Panc1 (cell line): ENCODE measurements around the gene GMDS. TPM values are rescaled to one million over a fixed set of nuclear protein-coding genes. Genes with fewer than 3 reads are reported as not detected.

Experiments
- ATAC-seq: fragments of 200-7000 bp; cut with Tn5 transposase; 2 replicates; pipeline ENCODE4 v1.9.1; 2020; ENCODE audit warnings: mild to moderate bottlenecking, moderate library complexity
- BruUV-seq: library from RNA; stranded (reverse); fragments of 400-500 nt; replicated peaks from 2 replicates; lab custom pipeline; 2021; lab: Mats Ljungman, UMichigan
- CTCF ChIA-PET: fragments of 300-600 bp; sonication (Branson Sonifier 250); formaldehyde crosslinking; loops from one replicate; lab custom pipeline; 2022; ENCODE audit warnings: antibody characterized with exemption; lab: Charles Lee
- POLR2A ChIA-PET: fragments of 300-600 bp; sonication (Branson Sonifier 250); formaldehyde crosslinking; loops from one replicate; lab custom pipeline; 2022; ENCODE audit warnings: antibody characterized with exemption; lab: Charles Lee
- DNase-seq: peaks from one replicate; pipeline ENCODE4 v3.0.0-alpha.2; 2010; ENCODE audit warnings: low read depth, low spot score
- H3K27ac ChIP-seq: 2 replicates; pipeline ENCODE4 v1.5.1; 2011; ENCODE audit warnings: mild to moderate bottlenecking, low read length, inconsistent platforms
- H3K27me3 ChIP-seq: fragments of 200-500 bp; sonication (Bioruptor generic); 2 replicates; pipeline ENCODE4 v1.6.0; 2014; ENCODE audit warnings: low read length, inconsistent platforms; ENCODE audit not compliant: control insufficient read depth, insufficient read depth
- H3K36me3 ChIP-seq: fragments of 200-500 bp; sonication (Bioruptor generic); 2 replicates; pipeline ENCODE4 v1.5.1; 2014; ENCODE audit warnings: inconsistent platforms, mild to moderate bottlenecking, low read length, moderate library complexity; ENCODE audit not compliant: control insufficient read depth, insufficient read depth
- H3K4me1 ChIP-seq: 2 replicates; pipeline ENCODE4 v1.5.1; 2011; ENCODE audit warnings: inconsistent platforms, mild to moderate bottlenecking, low read length, moderate library complexity; ENCODE audit not compliant: control insufficient read depth, insufficient read depth
- H3K4me3 ChIP-seq, 2 experiments: 2 replicates each; pipeline ENCODE4 v1.5.1; 2011 to 2012; ENCODE audit warnings: low read depth in 2 of 2, low read length in 2 of 2, mild to moderate bottlenecking in 2 of 2, inconsistent platforms in 1 of 2, moderate library complexity in 1 of 2
- H3K9me3 ChIP-seq: fragments of 200-500 bp; sonication (Bioruptor generic); 2 replicates; pipeline ENCODE4 v1.5.1; 2014; ENCODE audit warnings: low read depth, mild to moderate bottlenecking, inconsistent platforms, low read length, moderate library complexity; ENCODE audit not compliant: control insufficient read depth, insufficient read depth
- POLR2AphosphoS5 ChIP-seq: IDR thresholded peaks from 2 replicates; pipeline ENCODE4 v1.6.1; 2012; ENCODE audit warnings: mild to moderate bottlenecking, low read depth, low read length, moderate library complexity
- SIN3A ChIP-seq: IDR thresholded peaks from 2 replicates; pipeline ENCODE4 v1.6.1; 2012; ENCODE audit warnings: low read depth, mild to moderate bottlenecking, low read length, moderate library complexity, borderline replicate concordance; ENCODE audit not compliant: insufficient read depth
- TCF7L2 ChIP-seq: IDR thresholded peaks from 2 replicates; pipeline ENCODE4 v1.6.1; 2011; ENCODE audit warnings: mild to moderate bottlenecking, low read depth, low read length, inconsistent platforms
- in situ Hi-C: cut with HindIII; loops from 2 replicates; pipeline ENCODE4 v1.10.0; 2016; ENCODE audit warnings: low sequenced_read_pairs, low pct_unique_long_range_greater_than_20kb
- intact Hi-C: fragments of 100-400 bp; cut with micrococcal nuclease; formaldehyde crosslinking; loops from one replicate; pipeline ENCODE4 v1.10.0; 2022; ENCODE audit not compliant: unreplicated experiment
- total RNA-seq: library from RNA; stranded (reverse); gene quantifications from one replicate; pipeline ENCODE4 v1.2.1, GENCODE V29; 2021; ENCODE audit not compliant: unreplicated experiment
- TF ChIP-seq, protein P1 (sequence below): fragments of 450-650 bp; IDR thresholded peaks from 2 replicates; pipeline ENCODE4 v1.5.1; 2017; ENCODE audit warnings: mild to moderate bottlenecking
- TF ChIP-seq, protein P2 (sequence below), 2 experiments: IDR thresholded peaks; 2 replicates each; pipeline ENCODE4 v1.6.1; 2011 to 2012; ENCODE audit warnings: low read depth in 2 of 2, control low read depth in 1 of 2, low read length in 1 of 2, mild to moderate bottlenecking in 1 of 2, moderate library complexity in 1 of 2; ENCODE audit not compliant: insufficient read depth in 1 of 2

GMDS gene
- total RNA-seq, 1 experiment from 2014 or later: 9.8 TPM

DNA sequence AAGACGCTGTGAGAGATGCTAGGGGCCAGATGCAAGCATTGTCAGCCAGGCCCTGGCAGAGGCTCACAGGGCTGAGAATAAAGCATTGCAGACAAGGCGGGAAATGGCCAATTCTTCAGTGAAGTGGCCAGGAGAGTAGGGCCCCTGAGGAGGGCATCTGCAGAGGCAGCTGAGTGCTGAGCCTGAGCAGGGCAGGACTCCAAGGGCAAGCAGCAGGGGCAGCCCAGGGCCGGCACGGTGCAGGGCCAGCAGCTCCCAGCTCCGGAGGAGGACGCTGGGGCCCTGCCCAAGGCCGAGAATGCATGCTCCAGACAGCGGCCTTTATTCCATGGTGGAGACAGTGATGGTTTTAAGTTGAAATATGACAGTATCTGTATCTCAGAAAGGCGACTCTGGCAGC is 330.2 kb downstream of the GMDS start:
- Histone ChIP-seq H3K9me3 (no peaks in the 10 kb centered on the region), H3K36me3 (no peaks in the 10 kb centered on the region), H3K27ac (no peak overlapping the region), H3K4me3 (no peak overlapping the region), H3K27me3 (no peaks in the 10 kb centered on the region), H3K4me1 (no peaks in the 10 kb centered on the region)
- DNase-seq (no peak), ATAC-seq (no peak)
- in situ Hi-C loops: no loop called here
- BruUV-seq: no TSS peak
- POLR2A ChIA-PET: no interaction called here
- TF ChIP-seq, protein P1, sequence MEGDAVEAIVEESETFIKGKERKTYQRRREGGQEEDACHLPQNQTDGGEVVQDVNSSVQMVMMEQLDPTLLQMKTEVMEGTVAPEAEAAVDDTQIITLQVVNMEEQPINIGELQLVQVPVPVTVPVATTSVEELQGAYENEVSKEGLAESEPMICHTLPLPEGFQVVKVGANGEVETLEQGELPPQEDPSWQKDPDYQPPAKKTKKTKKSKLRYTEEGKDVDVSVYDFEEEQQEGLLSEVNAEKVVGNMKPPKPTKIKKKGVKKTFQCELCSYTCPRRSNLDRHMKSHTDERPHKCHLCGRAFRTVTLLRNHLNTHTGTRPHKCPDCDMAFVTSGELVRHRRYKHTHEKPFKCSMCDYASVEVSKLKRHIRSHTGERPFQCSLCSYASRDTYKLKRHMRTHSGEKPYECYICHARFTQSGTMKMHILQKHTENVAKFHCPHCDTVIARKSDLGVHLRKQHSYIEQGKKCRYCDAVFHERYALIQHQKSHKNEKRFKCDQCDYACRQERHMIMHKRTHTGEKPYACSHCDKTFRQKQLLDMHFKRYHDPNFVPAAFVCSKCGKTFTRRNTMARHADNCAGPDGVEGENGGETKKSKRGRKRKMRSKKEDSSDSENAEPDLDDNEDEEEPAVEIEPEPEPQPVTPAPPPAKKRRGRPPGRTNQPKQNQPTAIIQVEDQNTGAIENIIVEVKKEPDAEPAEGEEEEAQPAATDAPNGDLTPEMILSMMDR: no peak
- TF ChIP-seq SIN3A (no peak), POLR2AphosphoS5 (no peak), TCF7L2 (no peak)
- TF ChIP-seq, protein P2, sequence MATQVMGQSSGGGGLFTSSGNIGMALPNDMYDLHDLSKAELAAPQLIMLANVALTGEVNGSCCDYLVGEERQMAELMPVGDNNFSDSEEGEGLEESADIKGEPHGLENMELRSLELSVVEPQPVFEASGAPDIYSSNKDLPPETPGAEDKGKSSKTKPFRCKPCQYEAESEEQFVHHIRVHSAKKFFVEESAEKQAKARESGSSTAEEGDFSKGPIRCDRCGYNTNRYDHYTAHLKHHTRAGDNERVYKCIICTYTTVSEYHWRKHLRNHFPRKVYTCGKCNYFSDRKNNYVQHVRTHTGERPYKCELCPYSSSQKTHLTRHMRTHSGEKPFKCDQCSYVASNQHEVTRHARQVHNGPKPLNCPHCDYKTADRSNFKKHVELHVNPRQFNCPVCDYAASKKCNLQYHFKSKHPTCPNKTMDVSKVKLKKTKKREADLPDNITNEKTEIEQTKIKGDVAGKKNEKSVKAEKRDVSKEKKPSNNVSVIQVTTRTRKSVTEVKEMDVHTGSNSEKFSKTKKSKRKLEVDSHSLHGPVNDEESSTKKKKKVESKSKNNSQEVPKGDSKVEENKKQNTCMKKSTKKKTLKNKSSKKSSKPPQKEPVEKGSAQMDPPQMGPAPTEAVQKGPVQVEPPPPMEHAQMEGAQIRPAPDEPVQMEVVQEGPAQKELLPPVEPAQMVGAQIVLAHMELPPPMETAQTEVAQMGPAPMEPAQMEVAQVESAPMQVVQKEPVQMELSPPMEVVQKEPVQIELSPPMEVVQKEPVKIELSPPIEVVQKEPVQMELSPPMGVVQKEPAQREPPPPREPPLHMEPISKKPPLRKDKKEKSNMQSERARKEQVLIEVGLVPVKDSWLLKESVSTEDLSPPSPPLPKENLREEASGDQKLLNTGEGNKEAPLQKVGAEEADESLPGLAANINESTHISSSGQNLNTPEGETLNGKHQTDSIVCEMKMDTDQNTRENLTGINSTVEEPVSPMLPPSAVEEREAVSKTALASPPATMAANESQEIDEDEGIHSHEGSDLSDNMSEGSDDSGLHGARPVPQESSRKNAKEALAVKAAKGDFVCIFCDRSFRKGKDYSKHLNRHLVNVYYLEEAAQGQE (IDR thresholded peaks at IDR 0.05; ENCODE audit: insufficient read depth in 1 of 2, low read depth in 2 of 2, low read length in 1 of 2): no peak
- intact Hi-C loops: no loop called here
- CTCF ChIA-PET: no interaction called here

DNA sequence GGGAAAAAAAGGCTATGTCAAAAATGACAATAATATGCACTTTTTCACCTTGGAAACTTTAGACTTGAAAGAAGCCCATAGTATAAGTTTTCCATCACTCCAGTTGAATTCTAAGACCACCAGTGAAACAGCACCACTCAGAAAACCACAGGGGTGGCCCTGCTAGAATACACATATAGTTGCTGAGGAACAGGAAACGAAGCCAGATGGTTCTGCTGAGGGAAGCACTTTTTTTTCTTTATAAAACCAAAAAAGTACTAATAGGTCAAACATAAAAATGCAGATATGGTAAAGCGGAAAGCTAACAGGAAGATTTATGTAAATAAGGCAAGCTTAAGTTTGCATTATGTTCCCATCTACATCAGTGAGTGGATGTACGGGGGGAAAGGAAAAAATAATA is 331.8 kb downstream of the GMDS start:
- ATAC-seq (no peak), DNase-seq (no peak)
- Histone ChIP-seq H3K4me3 (no peak overlapping the region), H3K4me1 (no peaks in the 10 kb centered on the region), H3K27ac (no peak overlapping the region), H3K27me3 (no peaks in the 10 kb centered on the region), H3K36me3 (no peaks in the 10 kb centered on the region), H3K9me3 (no peaks in the 10 kb centered on the region)
- no TSS peak for BruUV-seq
- ChIA-PET CTCF (no interaction called here), POLR2A (no interaction called here)
- in situ Hi-C loops: no loop called here
- intact Hi-C loops: no loop called here
- TF ChIP-seq, protein P2 (IDR thresholded peaks at IDR 0.05; ENCODE audit: insufficient read depth in 1 of 2, low read depth in 2 of 2, low read length in 1 of 2): no peak
- no peak for TF ChIP-seq SIN3A
- TF ChIP-seq, protein P1: no peak
- no peak for TF ChIP-seq POLR2AphosphoS5
- TF ChIP-seq TCF7L2: no peak
